ENCODE results near the gene GTF2F1. TPM values are rescaled to one million over a fixed set of nuclear protein-coding genes. Genes with fewer than 3 reads are reported as not detected.

Gene GTF2F1
- total RNA-seq, 2 donors from 2014 or later, result 58.2 to 73.6 TPM

DNA sequence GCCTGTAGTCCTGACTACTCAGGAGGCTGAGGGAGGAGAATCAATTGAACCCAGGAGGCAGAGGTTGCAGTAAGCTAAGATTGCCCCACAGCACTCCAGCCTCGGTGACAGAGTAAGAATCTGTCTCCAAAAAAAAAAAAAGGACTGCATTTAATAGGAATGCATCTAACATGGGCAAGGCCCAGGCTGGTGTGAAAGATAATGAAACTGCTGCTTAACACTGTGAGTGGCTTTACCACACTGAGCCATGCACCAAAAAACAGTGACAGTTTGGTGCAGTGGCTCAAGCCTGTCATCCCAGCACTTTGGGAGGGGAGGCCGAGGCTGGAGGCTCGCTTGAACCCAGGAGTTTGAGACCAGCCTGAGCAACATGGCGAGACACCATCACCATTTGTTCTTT is 8.6 kb downstream of the GTF2F1 start:
- no peak for TF ChIP-seq CTCF (IDR thresholded peaks at IDR 0.05)
- Histone ChIP-seq H3K27me3 (no peaks in the 10 kb centered on the region), H3K36me3 (peaks cover 27% of the 10 kb centered on the region), H3K9me3 (no peaks in the 10 kb centered on the region), H3K27ac (no peak overlapping the region), H3K9ac (ENCODE audit: low read depth in 2 of 2, low read length in 2 of 2) (no peak overlapping the region), H3K4me1 (no peaks in the 10 kb centered on the region), H3K4me3 (no peak overlapping the region)
- no peak for DNase-seq
- intact Hi-C loops (cut with DNase I), result no loop called here

- no peak overlapping the region for H3K4me3 ChIP-seq
- DNase-seq, result no peak
- no peak overlapping the region for H3K27ac ChIP-seq
- H3K4me1 ChIP-seq, result no peaks in the 10 kb centered on the region
- no peak for TF ChIP-seq CTCF (IDR thresholded peaks at IDR 0.05)
- intact Hi-C loops (cut with DNase I), result no loop called here
- no peaks in the 10 kb centered on the region for H3K9me3 ChIP-seq
- peaks cover 16% of the 10 kb centered on the region for H3K36me3 ChIP-seq
- H3K9ac ChIP-seq (ENCODE audit: low read depth in 2 of 2, low read length in 2 of 2), result no peak overlapping the region
- H3K27me3 ChIP-seq, result no peaks in the 10 kb centered on the region
Measured at GRCh38 chr19:6383188-6383587, 9.8 kb downstream of the GTF2F1 start.

- no peak overlapping the region for H3K9ac ChIP-seq (ENCODE audit: low read depth in 2 of 2, low read length in 2 of 2)
- H3K27ac ChIP-seq, result no peak overlapping the region
- intact Hi-C loops (cut with DNase I), result no loop called here
- no peaks in the 10 kb centered on the region for H3K27me3 ChIP-seq
- H3K36me3 ChIP-seq, result peaks cover 14% of the 10 kb centered on the region
- DNase-seq, result no peak
- H3K9me3 ChIP-seq, result no peaks in the 10 kb centered on the region
- H3K4me1 ChIP-seq, result no peaks in the 10 kb centered on the region
- no peak overlapping the region for H3K4me3 ChIP-seq
- no peak for TF ChIP-seq CTCF (IDR thresholded peaks at IDR 0.05)
Measured at GRCh38 chr19:6381030-6381750, 11.8 kb downstream of the GTF2F1 start.

- intact Hi-C loops (cut with DNase I), result no loop called here
- no peak for DNase-seq
- TF ChIP-seq CTCF (IDR thresholded peaks at IDR 0.05), result no peak
Measured at GRCh38 chr19:6379744-6380143, 13.2 kb downstream of the GTF2F1 start.

DNA sequence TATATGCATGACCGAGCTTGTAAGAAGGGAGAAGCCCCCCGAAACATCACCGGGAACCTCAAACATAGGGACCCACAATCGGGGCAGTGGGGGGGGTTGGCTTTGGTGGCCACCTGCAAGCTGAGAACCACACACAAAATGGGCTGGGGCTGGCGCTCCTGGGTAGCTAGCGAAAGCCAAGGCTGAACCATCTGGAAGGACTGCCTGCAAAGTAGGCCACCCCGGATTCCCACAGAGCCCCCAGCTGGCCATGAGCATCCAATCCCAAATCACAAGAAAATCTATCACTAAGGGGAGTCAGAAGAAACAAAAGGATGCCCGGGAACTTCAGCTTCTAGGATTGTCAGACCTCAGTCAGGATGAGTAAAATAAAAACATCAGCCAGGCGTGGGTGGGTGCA is 14.5 kb downstream of the GTF2F1 start:
- Histone ChIP-seq H3K27me3 (no peaks in the 10 kb centered on the region), H3K27ac (no peak overlapping the region), H3K4me1 (no peaks in the 10 kb centered on the region), H3K36me3 (peaks cover 14% of the 10 kb centered on the region), H3K4me3 (no peak overlapping the region), H3K9ac (ENCODE audit: low read depth in 2 of 2, low read length in 2 of 2) (no peak overlapping the region), H3K9me3 (no peaks in the 10 kb centered on the region)
- no peak for TF ChIP-seq CTCF (IDR thresholded peaks at IDR 0.05)
- intact Hi-C loops (cut with DNase I), result no loop called here
- no peak for DNase-seq

More at GRCh38 chr19:6379744-6380143, 13.2 kb downstream of the GTF2F1 start:
- H3K27ac ChIP-seq, result no peak overlapping the region
- no peaks in the 10 kb centered on the region for H3K9me3 ChIP-seq
- H3K36me3 ChIP-seq, result peaks cover 14% of the 10 kb centered on the region
- H3K4me3 ChIP-seq, result no peak overlapping the region
- H3K9ac ChIP-seq (ENCODE audit: low read depth in 2 of 2, low read length in 2 of 2), result no peak overlapping the region
- no peaks in the 10 kb centered on the region for H3K4me1 ChIP-seq
- no peaks in the 10 kb centered on the region for H3K27me3 ChIP-seq

Measured in colonic mucosa (tissue), 4 donors.